ENCODE results near the gene ITGAL. TPM values are rescaled to one million over a fixed set of nuclear protein-coding genes. Genes with fewer than 3 reads are reported as not detected.

ITGAL gene
- total RNA-seq, 1 donor from 2014 or later: 16.7 TPM

DNA sequence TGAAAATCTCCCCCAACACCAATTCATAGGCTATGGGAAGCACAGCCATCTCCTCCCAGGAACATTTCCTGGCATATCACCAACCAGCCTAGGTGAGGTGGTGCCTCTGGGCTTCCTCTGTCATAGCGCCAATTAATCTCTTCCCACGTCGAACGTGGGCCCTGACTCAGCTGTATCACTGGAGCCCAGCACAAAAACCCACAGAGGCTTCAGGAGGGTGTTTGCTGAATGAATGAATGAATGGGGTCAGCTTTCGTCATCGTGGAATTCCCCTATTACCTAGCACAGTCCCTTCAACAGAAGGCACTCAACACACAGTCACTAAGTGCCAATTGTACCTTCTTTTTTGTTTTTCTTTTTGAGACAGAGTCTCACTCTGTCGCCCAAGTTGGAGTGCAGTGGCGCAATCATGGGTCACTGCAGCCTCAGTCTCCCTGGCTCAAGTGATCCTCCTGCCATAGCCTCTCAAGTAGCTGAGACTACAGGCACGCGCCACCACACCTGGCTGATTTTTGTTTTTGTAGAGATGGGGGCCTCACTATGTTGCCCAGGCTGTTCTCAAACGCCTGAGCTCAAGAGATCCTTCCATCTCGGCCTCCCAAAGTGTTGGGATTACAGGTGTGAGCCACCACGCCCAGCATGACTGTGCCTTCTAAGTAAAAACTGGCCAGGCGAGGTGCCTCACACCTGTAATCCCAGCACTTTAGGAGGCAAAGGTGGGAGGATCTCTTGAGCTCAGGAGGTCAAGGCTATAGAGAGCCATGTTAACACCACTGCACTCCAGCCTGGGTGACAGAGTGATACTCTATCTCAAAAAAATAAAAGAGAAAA, 94.8 kb downstream of the ITGAL start:
- DNase-seq (ENCODE audit: low spot score): no peak

DNA sequence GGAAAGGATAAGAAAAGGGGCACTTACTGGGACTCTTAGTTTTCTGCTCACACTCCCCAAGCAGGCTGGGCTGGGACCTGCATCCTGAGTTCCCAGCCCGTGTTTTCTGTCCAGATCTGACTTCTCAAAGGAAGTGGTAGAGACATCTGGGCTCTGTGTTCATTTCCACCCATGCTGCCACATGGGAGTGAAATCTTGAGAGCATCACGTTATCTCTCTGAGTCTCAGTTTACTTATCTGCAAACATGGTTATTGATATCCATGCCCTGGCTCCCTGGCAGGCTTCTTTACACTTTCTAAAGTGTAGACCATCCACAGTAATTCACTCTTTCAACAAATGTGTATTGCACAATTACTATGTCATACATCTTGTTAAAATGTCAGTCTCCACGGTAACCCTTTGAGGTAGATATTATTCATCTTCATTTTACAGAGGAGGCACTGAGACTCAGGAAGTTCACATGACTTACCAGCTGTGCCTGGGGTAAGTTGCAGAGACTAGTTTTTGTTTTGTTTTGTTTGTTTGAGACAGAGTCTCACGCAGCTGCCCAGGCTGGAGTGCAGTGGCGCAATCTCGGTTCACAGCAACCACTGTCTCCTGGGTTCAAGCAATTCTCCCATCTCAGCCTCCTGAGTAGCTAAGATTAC, 95.6 kb downstream of the ITGAL start:
- DNase-seq (ENCODE audit: low spot score): no peak

DNA sequence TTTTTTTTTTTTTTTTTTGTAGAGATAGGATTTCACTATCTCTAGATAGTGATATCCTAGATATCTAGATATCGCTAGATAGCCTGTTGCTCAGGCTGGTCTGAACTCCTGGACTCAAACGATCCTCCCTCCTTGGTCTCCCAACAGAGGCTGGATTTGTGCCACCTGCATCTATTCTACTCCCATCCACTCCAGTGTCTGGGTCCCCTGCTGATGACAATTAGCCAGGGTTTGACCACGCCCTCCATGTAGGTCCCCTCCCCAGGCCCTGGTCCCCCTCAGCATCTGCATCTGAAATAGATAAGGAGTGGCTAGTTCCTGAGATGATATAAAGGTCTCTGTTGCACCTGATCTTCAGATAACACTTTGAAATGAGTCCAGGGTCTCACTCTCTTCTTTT, 96.7 kb downstream of the ITGAL start:
- DNase-seq (ENCODE audit: low spot score): no peak

DNA sequence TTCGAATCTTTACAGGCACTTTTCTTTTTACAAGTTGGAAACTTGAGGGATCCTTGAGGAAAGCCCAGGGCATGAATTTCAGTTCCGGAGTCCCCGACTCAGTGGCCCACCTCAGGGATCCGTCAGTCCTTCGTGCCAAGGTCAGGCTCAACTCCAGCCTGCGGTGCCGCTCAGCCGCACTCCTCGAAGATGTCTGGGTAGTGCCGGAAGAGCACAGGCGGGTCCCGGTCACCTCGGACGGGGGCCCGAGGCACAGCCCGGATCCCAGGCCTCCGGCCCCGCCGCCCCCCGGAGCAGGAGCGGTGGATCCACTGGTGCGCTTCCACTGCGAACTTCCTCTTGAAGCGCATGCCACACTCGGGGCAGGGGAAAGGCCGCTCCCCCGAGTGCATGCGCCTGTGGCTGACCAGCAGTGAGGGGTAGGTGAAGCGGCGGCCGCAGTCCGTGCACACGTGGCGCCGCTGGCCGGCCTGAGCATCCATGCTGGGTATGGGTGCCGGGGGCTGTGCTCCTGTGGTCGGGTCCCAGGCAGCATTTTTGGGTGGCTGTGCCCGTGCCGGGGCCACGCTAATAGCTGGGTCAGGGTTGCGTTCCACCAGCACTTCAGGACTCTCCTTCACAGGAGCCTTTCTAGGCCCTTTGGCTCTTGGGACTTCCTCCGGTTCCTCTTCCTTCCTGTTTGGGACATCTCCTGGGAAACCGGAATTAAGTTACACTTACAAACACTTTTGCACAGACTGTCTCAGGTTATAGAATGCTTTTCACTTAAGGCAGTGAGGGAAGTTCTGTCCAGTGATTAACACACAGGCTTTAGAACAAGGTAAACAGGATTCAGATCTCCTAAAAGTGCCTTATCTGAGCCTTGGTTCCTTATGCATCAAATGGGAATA, 97.4 kb downstream of the ITGAL start:
- no peak for DNase-seq (ENCODE audit: low spot score)

DNA sequence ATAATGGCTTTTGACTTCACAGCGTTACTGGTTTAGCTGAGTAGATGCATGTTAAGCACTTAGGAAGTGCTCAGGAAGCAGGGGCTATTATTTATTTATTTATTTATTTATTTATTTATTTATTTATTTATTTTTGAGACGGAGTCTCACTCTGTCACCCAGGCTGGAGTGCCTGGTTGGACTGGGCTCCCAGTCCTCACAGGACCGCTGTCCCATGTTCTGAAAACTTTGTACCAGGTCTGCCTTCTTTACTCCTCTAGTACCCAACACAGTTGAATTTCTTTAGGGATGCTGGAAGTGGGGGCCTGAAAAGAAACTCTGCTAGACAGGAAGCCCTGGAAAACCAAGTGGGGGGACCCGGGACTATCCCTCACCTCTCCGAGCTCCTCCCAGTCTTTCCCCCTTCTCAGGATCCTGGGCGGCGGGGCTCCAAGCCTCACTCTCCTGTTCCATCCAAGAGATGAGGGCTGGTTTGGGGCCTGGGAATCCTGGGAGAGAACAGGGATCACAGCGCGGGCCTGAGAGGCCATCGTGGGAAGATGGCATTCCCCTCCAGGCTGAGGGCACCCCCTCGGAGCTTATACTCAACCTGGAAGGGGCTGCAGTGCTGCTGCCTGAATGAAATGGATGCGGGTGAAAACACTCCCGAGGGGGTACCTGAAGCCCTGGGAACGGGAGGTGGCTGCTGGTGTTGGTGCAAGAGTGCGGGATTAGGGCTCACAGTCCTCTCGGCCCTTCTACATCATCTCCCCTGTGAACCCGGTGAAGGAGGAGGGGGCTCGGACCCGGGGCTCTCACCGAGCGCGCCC, 98.3 kb downstream of the ITGAL start:
- DNase-seq (ENCODE audit: low spot score): no peak

DNA sequence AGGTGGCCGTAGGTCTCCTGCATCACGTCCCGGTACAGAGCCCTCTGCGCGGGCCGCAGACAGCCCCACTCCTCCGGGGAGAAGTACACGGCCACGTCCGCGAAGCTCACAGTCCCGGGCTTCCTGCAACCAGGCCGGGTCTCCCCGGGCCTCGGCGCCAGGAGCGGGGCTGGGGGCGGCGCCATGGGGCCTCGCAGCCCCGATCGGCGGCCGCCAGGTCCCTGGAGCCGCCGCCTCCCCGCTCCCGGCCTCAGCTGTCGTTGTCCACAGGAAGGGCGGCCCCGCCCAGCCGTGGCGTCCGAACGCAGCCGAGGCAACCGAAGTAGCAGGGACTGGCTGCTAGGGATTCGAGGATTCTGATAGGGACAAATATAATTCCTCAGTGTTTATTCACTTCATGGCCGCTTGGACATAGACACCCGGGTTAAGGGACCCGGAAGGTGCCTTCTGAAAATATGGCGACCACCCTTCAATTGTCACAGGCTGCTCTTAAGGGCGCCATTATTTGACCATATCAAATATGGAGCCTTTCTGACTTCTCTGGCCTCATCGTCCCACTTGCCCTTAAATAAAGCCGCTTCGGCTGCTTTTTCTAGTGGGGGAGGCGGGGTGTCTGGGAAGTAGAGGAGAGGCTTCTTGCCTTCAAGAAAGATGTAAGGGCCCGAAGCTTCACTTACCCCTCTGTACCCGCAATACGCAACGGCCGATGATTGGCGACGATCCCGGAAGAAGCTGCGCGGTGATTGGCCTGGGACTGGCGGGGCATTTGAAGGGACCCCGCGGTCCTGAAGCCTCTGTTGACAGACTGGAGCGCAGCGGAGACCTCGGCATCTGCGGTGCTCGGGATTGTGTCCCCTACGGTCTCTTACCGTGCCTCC, 99.1 kb downstream of the ITGAL start, which contains the start of gene ZNF688:
TSS of gene ZNF688 (minus strand) at position 270 of the 878 bp plus-strand sequence. CDS start at position 185, 85 bp downstream.
- DNase-seq (ENCODE audit: low spot score): peak; percentile 96

Other genes starting within 250 kb of the ITGAL start
- gene NPIPB13, start 224.3 kb upstream of the ITGAL start, total RNA-seq: 12.5 TPM
- 71.2 TPM for gene CD2BP2, start 117.4 kb upstream of the ITGAL start, total RNA-seq
- 60.6 TPM for gene TBC1D10B, start 102.2 kb upstream of the ITGAL start, total RNA-seq
- 1.3 TPM for gene MYL11, start 97.9 kb upstream of the ITGAL start, total RNA-seq
- 11.5 TPM for gene SEPTIN1, start 90.2 kb upstream of the ITGAL start, total RNA-seq
- gene ZNF48, start 77.3 kb upstream of the ITGAL start, total RNA-seq: 11.8 TPM
- gene ZNF771, start 65.1 kb upstream of the ITGAL start, total RNA-seq: 21.9 TPM
- 53.3 TPM for gene DCTPP1, start 42.7 kb upstream of the ITGAL start, total RNA-seq
- 112 TPM for gene SEPHS2, start 26.9 kb upstream of the ITGAL start, total RNA-seq
- 61.1 TPM for gene ZNF768, start 53.8 kb downstream of the ITGAL start, total RNA-seq
- 11.9 TPM for gene ZNF747, start 62.1 kb downstream of the ITGAL start, total RNA-seq
- gene ZNF764, start 85.6 kb downstream of the ITGAL start, total RNA-seq: 12.1 TPM
- 23.5 TPM for gene ZNF688, start 99.0 kb downstream of the ITGAL start, total RNA-seq
- gene ZNF785, start 113.0 kb downstream of the ITGAL start, total RNA-seq: 24.0 TPM
- 13.6 TPM for gene ZNF689, start 137.6 kb downstream of the ITGAL start, total RNA-seq
- gene PRR14, start 178.2 kb downstream of the ITGAL start, total RNA-seq: 68.9 TPM
- gene FBRS, start 185.7 kb downstream of the ITGAL start, total RNA-seq: 84.9 TPM
- 89.5 TPM for gene SRCAP, start 226.4 kb downstream of the ITGAL start, total RNA-seq